Loucy (cell line): ENCODE results near the gene MPP3.

Experiments
- H2AFZ ChIP-seq: fragments of 200-600 bp; sonication (generic); 2 replicates; pipeline ENCODE4 v1.6.0; 2016; ENCODE audit warnings: antibody characterized with exemption, mild to moderate bottlenecking, low read length, moderate library complexity
- H3F3A ChIP-seq: fragments of 200-600 bp; 2 replicates; pipeline ENCODE4 v1.6.0; 2016; ENCODE audit warnings: antibody characterized with exemption, low read depth, mild to moderate bottlenecking
- H3K27me3 ChIP-seq: fragments of 200-600 bp; sonication (generic); 2 replicates; pipeline ENCODE4 v1.6.1; 2014; ENCODE audit warnings: low read length, mild to moderate bottlenecking; ENCODE audit not compliant: insufficient read depth, poor library complexity, severe bottlenecking
- H3K36me3 ChIP-seq: fragments of 200-600 bp; sonication (generic); 2 replicates; pipeline ENCODE4 v1.6.1; 2016; ENCODE audit warnings: low read length; ENCODE audit not compliant: insufficient read depth
- H3K4me1 ChIP-seq: fragments of 200-600 bp; sonication (generic); 2 replicates; pipeline ENCODE4 v1.5.1; 2014; ENCODE audit warnings: low read length, mild to moderate bottlenecking; ENCODE audit not compliant: insufficient read depth, poor library complexity, severe bottlenecking
- H3K4me2 ChIP-seq: fragments of 200-600 bp; sonication (generic); 2 replicates; pipeline ENCODE4 v1.6.0; 2014; ENCODE audit warnings: antibody characterized with exemption, low read length, low read depth, mild to moderate bottlenecking; ENCODE audit not compliant: poor library complexity, severe bottlenecking
- H3K4me3 ChIP-seq: fragments of 200-600 bp; sonication (generic); 2 replicates; pipeline ENCODE4 v1.5.1; 2014; ENCODE audit warnings: low read length, mild to moderate bottlenecking, mixed read lengths; ENCODE audit not compliant: poor library complexity, severe bottlenecking
- H3K79me2 ChIP-seq: fragments of 200-600 bp; sonication (generic); 2 replicates; pipeline ENCODE4 v1.6.1; 2014; ENCODE audit warnings: low read length; ENCODE audit not compliant: insufficient read depth
- H3K9ac ChIP-seq: fragments of 200-600 bp; sonication (generic); 2 replicates; pipeline ENCODE4 v1.6.0; 2014; ENCODE audit warnings: mild to moderate bottlenecking, low read depth, low read length, moderate library complexity; ENCODE audit not compliant: poor library complexity, severe bottlenecking
- H3K9me2 ChIP-seq: fragments of 200-600 bp; sonication (generic); replicated peaks from 2 replicates; pipeline ENCODE4 v1.6.1; 2016; ENCODE audit warnings: low read depth, low read length, mixed read lengths
- H3K9me3 ChIP-seq: fragments of 200-600 bp; sonication (generic); 2 replicates; pipeline ENCODE4 v1.6.1; 2014; ENCODE audit warnings: mild to moderate bottlenecking, antibody characterized with exemption, low read length, low read depth; ENCODE audit not compliant: insufficient read depth
- H4K20me1 ChIP-seq: fragments of 200-600 bp; sonication (generic); 2 replicates; pipeline ENCODE4 v1.6.0; 2014; ENCODE audit warnings: antibody characterized with exemption, low read length, mild to moderate bottlenecking; ENCODE audit not compliant: insufficient read depth, poor library complexity, severe bottlenecking
- CTCF ChIP-seq: fragments of 200-600 bp; sonication (generic); conservative IDR thresholded peaks from 2 replicates; pipeline ENCODE4 v1.5.1; 2014; ENCODE audit warnings: mild to moderate bottlenecking, antibody characterized with exemption, low read length
- EZH2phosphoT487 ChIP-seq: fragments of 200-600 bp; IDR thresholded peaks from 2 replicates; pipeline ENCODE4 v1.6.1; 2018; ENCODE audit warnings: antibody characterized with exemption, mild to moderate bottlenecking, moderate library complexity, borderline replicate concordance

Gene MPP3

GRCh38 chr17:43832168-43832975, 574 bp downstream of the MPP3 start:
- no peaks in the 10 kb centered on the region for H3K9me2 ChIP-seq
- peak overlapping the region; percentile 68 for H2AFZ ChIP-seq
- H3K4me2 ChIP-seq: peak overlapping the region; percentile 62
- H3K79me2 ChIP-seq: no peaks in the 10 kb centered on the region
- no peak overlapping the region for H3K9ac ChIP-seq
- H3K36me3 ChIP-seq: no peaks in the 10 kb centered on the region
- H4K20me1 ChIP-seq: no peaks in the 10 kb centered on the region
- peaks cover 34% of the 10 kb centered on the region for H3K27me3 ChIP-seq
- H3K9me3 ChIP-seq: no peaks in the 10 kb centered on the region
- H3F3A ChIP-seq: no peaks in the 10 kb centered on the region
- no peak for TF ChIP-seq CTCF
- no peak for TF ChIP-seq EZH2phosphoT487
- no peaks in the 10 kb centered on the region for H3K4me1 ChIP-seq
- H3K4me3 ChIP-seq: peak overlapping the region; percentile 45

- Histone ChIP-seq H4K20me1 (no peaks in the 10 kb centered on the region), H3K79me2 (no peaks in the 10 kb centered on the region), H3K27me3 (peaks cover 34% of the 10 kb centered on the region), H3K9me3 (no peaks in the 10 kb centered on the region), H3K4me1 (no peaks in the 10 kb centered on the region), H3K9me2 (no peaks in the 10 kb centered on the region), H3K4me3 (no peak overlapping the region), H3K4me2 (no peak overlapping the region), H3K36me3 (no peaks in the 10 kb centered on the region), H2AFZ (no peak overlapping the region), H3K9ac (no peak overlapping the region), H3F3A (no peaks in the 10 kb centered on the region)
- TF ChIP-seq CTCF: no peak
- no peak for TF ChIP-seq EZH2phosphoT487
These were observed 1.3 kb downstream of the MPP3 start for GRCh38 chr17:43831633-43832032.

- Histone ChIP-seq H3K27me3 (peaks cover 34% of the 10 kb centered on the region), H3K4me3 (no peak overlapping the region), H2AFZ (no peak overlapping the region), H3F3A (no peaks in the 10 kb centered on the region), H4K20me1 (no peaks in the 10 kb centered on the region), H3K9ac (no peak overlapping the region), H3K36me3 (no peaks in the 10 kb centered on the region), H3K4me1 (no peaks in the 10 kb centered on the region), H3K4me2 (no peak overlapping the region), H3K9me2 (no peaks in the 10 kb centered on the region), H3K9me3 (no peaks in the 10 kb centered on the region), H3K79me2 (no peaks in the 10 kb centered on the region)
- TF ChIP-seq CTCF: no peak
- no peak for TF ChIP-seq EZH2phosphoT487
These were observed 2.3 kb downstream of the MPP3 start for GRCh38 chr17:43830510-43831140.
